ENCODE measurements around the gene MATCAP1. TPM values are rescaled to one million over a fixed set of nuclear protein-coding genes. Genes with fewer than 3 reads are reported as not detected.

Gene MATCAP1
- total and polyA plus RNA-seq, 2 of the 13 experiments (the other 11 are each of a cell fraction or from before 2014, with no cell fraction given): 11.2 to 24.5 TPM

GRCh38 chr16:67170168-67170948 lies 13.4 kb downstream of the MATCAP1 start, which contains the start of gene NOL3 (continued):
- TF ChIP-seq ZNF20 (CRISPR knock-in tag; IDR thresholded peaks at IDR 0.05) (no peak), E2F2 (CRISPR knock-in tag; IDR thresholded peaks at IDR 0.05; ENCODE audit: borderline replicate concordance) (peak; percentile 45; the same call in 1 of the 2 replicates), ATM (IDR thresholded peaks at IDR 0.05; ENCODE audit: borderline replicate concordance) (no peak), MXD4 (CRISPR knock-in tag; IDR thresholded peaks at IDR 0.05) (no peak), KDM5B (CRISPR knock-in tag; IDR thresholded peaks at IDR 0.05; ENCODE audit: borderline replicate concordance) (peak; percentile 60; the same call in 1 of the 2 replicates), ELF4 (CRISPR knock-in tag; IDR thresholded peaks at IDR 0.05; ENCODE audit: borderline replicate concordance) (no peak), TIGD3 (CRISPR knock-in tag; IDR thresholded peaks at IDR 0.05; ENCODE audit: borderline replicate concordance) (peak; percentile 63; the same call in 1 of the 2 replicates), CHCHD3 (CRISPR knock-in tag; IDR thresholded peaks at IDR 0.05) (0 out of 2 replicates have a peak, but pooled peaks have one; percentile 24), ZNF672 (CRISPR knock-in tag; IDR thresholded peaks at IDR 0.05) (no peak), HOXA7 (CRISPR knock-in tag; IDR thresholded peaks at IDR 0.05) (no peak), ZNF276 (CRISPR knock-in tag; IDR thresholded peaks at IDR 0.05; ENCODE audit: low read depth) (no peak), TSC22D2 (CRISPR knock-in tag; IDR thresholded peaks at IDR 0.05; ENCODE audit: borderline replicate concordance) (no peak), PRPF4 (IDR thresholded peaks at IDR 0.05; ENCODE audit: low read depth, low read length, poor library complexity, severe bottlenecking) (no peak), ARID5B (CRISPR knock-in tag; IDR thresholded peaks at IDR 0.05) (peak; percentile 13; the same call in 1 of the 2 replicates), NCOA1 (CRISPR knock-in tag; IDR thresholded peaks at IDR 0.05) (0 out of 2 replicates have a peak, but pooled peaks have one; percentile 58), ZNF543 (CRISPR knock-in tag; IDR thresholded peaks at IDR 0.05) (0 out of 2 replicates have a peak, but pooled peaks have one; percentile 5), MTF2 (CRISPR knock-in tag; IDR thresholded peaks at IDR 0.05; ENCODE audit: borderline replicate concordance) (no peak), ZNF709 (CRISPR knock-in tag; IDR thresholded peaks at IDR 0.05) (no peak), TCF7 (IDR thresholded peaks at IDR 0.05; ENCODE audit: low read depth) (peak; percentile 1; the same call in 1 of the 2 replicates)

Data from HepG2 (cell line).